Measurements from ENCODE around the gene DDX24. TPM values are rescaled to one million over a fixed set of nuclear protein-coding genes. Genes with fewer than 3 reads are reported as not detected.

The DDX24 gene
- total RNA-seq, 4 donors from 2014 or later: 182 to 252 (median 201) TPM

GRCh38 chr14:94051779-94052178, 29.2 kb downstream of the DDX24 start:
- H3K4me1 ChIP-seq: peaks cover 0 to 34% (median 6%) of the 10 kb centered on the region in 3 donors
- 60 to 100% methylated on average over 1 of the region's 3 CpGs for WGBS, 2 donors (ENCODE audit: low coverage in 1 of 2)
- TF ChIP-seq POLR2AphosphoS5 (IDR thresholded peaks at IDR 0.05) (no peak), CTCF (IDR thresholded peaks at IDR 0.05) (no peak), EP300 (IDR thresholded peaks at IDR 0.05) (no peak), POLR2A (IDR thresholded peaks at IDR 0.05) (no peak)
- H3K27ac ChIP-seq: peak overlapping the region in 2 of 4 donors; percentile 29 to 41
- H3K9me3 ChIP-seq: no peaks in the 10 kb centered on the region
- no peak overlapping the region for H3K4me3 ChIP-seq
- no peak for ATAC-seq
- H3K36me3 ChIP-seq: peaks cover 8 to 100% of the 10 kb centered on the region in 2 donors
- no peaks in the 10 kb centered on the region for H3K27me3 ChIP-seq

GRCh38 chr14:94051115-94051514, 29.9 kb downstream of the DDX24 start:
- TF ChIP-seq EP300 (IDR thresholded peaks at IDR 0.05) (no peak), POLR2A (IDR thresholded peaks at IDR 0.05) (no peak), CTCF (IDR thresholded peaks at IDR 0.05) (peak in 3 of 4 experiments; percentile 42 to 60 (median 42)), POLR2AphosphoS5 (IDR thresholded peaks at IDR 0.05) (no peak)
- ATAC-seq: no peak
- H3K4me1 ChIP-seq: peaks cover 0 to 33% (median 6%) of the 10 kb centered on the region in 3 donors
- H3K27me3 ChIP-seq: no peaks in the 10 kb centered on the region
- H3K9me3 ChIP-seq: no peaks in the 10 kb centered on the region
- 29 to 47% methylated on average over 4 to 9 of the region's 9 CpGs for WGBS, 2 donors (ENCODE audit: low coverage in 1 of 2)
- peak overlapping the region in 2 of 4 donors; percentile 29 to 41 for H3K27ac ChIP-seq
- no peak overlapping the region for H3K4me3 ChIP-seq
- peaks cover 8 to 100% of the 10 kb centered on the region in 2 donors for H3K36me3 ChIP-seq

GRCh38 chr14:94050231-94050880, 30.6 kb downstream of the DDX24 start:
- 73% methylated on average over 5 of the region's 6 CpGs; no CpG with 5 or more reads in 1 of the 2 donors for WGBS, 2 donors (ENCODE audit: low coverage in 1 of 2)
- ATAC-seq: peak; percentile 66
- peaks cover 0 to 33% (median 6%) of the 10 kb centered on the region in 3 donors for H3K4me1 ChIP-seq
- peaks cover 8 to 100% of the 10 kb centered on the region in 2 donors for H3K36me3 ChIP-seq
- H3K4me3 ChIP-seq: no peak overlapping the region
- peak overlapping the region in 1 of 4 donors; percentile 11 for H3K27ac ChIP-seq
- TF ChIP-seq POLR2AphosphoS5 (IDR thresholded peaks at IDR 0.05): no peak
- TF ChIP-seq POLR2A (IDR thresholded peaks at IDR 0.05): no peak
- no peak for TF ChIP-seq CTCF (IDR thresholded peaks at IDR 0.05)
- TF ChIP-seq EP300 (IDR thresholded peaks at IDR 0.05): no peak
- no peaks in the 10 kb centered on the region for H3K27me3 ChIP-seq
- no peaks in the 10 kb centered on the region for H3K9me3 ChIP-seq

- peaks cover 4 to 100% of the 10 kb centered on the region in 2 donors for H3K36me3 ChIP-seq
- peaks cover 0 to 33% (median 6%) of the 10 kb centered on the region in 3 donors for H3K4me1 ChIP-seq
- H3K27me3 ChIP-seq: no peaks in the 10 kb centered on the region
- H3K27ac ChIP-seq: peak overlapping the region in 1 of 4 donors; percentile 15
- H3K4me3 ChIP-seq: no peak overlapping the region
- H3K9me3 ChIP-seq: no peaks in the 10 kb centered on the region
- WGBS, 2 donors (ENCODE audit: low coverage in 1 of 2): 100% methylated on average over 1 to 2 of the region's 2 CpGs
- ATAC-seq: no peak
- TF ChIP-seq POLR2A (IDR thresholded peaks at IDR 0.05) (no peak), POLR2AphosphoS5 (IDR thresholded peaks at IDR 0.05) (no peak), EP300 (IDR thresholded peaks at IDR 0.05) (no peak), CTCF (IDR thresholded peaks at IDR 0.05) (no peak)
These were observed 31.4 kb downstream of the DDX24 start for GRCh38 chr14:94049625-94050023.

Data from gastroesophageal sphincter (tissue), 4 donors.